RWPE2 (cell line): ENCODE results near the gene MCF2L2.

ENCODE experiments used
- ATAC-seq: fragments of 200-7000 bp; cut with Tn5 transposase; 3 replicates; pipeline ENCODE4 v1.9.1; 2021; ENCODE audit warnings: low read depth
- DNase-seq: peaks from one replicate; pipeline ENCODE4 v3.0.0-alpha.2; 2020; ENCODE audit warnings: low spot score
- H3K27ac ChIP-seq: fragments of 450-650 bp; 2 replicates; pipeline ENCODE4 v1.5.1; 2017; ENCODE audit warnings: mild to moderate bottlenecking; ENCODE audit not compliant: poor library complexity, severe bottlenecking
- H3K27me3 ChIP-seq: fragments of 250-450 bp; sonication (Bioruptor Pico); 2 replicates; pipeline ENCODE4 v1.5.1; 2021; ENCODE audit warnings: mild to moderate bottlenecking, moderate library complexity; ENCODE audit not compliant: insufficient read depth, poor library complexity, severe bottlenecking
- H3K36me3 ChIP-seq: fragments of 250-450 bp; sonication (Bioruptor Pico); 2 replicates; pipeline ENCODE4 v1.5.1; 2020; ENCODE audit warnings: low read depth, mild to moderate bottlenecking, moderate library complexity
- H3K4me1 ChIP-seq: fragments of 250-450 bp; sonication (Bioruptor Pico); 2 replicates; pipeline ENCODE4 v1.5.1; 2021; ENCODE audit warnings: mild to moderate bottlenecking, moderate library complexity; ENCODE audit not compliant: insufficient read depth, poor library complexity, severe bottlenecking
- H3K4me3 ChIP-seq: fragments of 250-450 bp; sonication (Bioruptor Pico); 2 replicates; pipeline ENCODE4 v1.5.1; 2021; ENCODE audit warnings: mild to moderate bottlenecking, moderate library complexity; ENCODE audit not compliant: severe bottlenecking
- H3K9me3 ChIP-seq: fragments of 250-450 bp; sonication (Bioruptor Pico); 2 replicates; pipeline ENCODE4 v1.5.1; 2021; ENCODE audit warnings: mild to moderate bottlenecking, moderate library complexity; ENCODE audit not compliant: severe bottlenecking
- TF ChIP-seq, protein P1 (sequence below): fragments of 450-650 bp; IDR thresholded peaks from one replicate; pipeline ENCODE4 v1.5.1; 2017; ENCODE audit warnings: mild to moderate bottlenecking, moderate library complexity; ENCODE audit not compliant: poor library complexity, severe bottlenecking

MCF2L2 gene

GRCh38 chr3:183229178-183229577 lies 199.2 kb downstream of the MCF2L2 start:
- Histone ChIP-seq H3K4me3 (no peak overlapping the region), H3K36me3 (no peaks in the 10 kb centered on the region), H3K27me3 (no peaks in the 10 kb centered on the region), H3K4me1 (no peaks in the 10 kb centered on the region), H3K27ac (no peak overlapping the region), H3K9me3 (no peaks in the 10 kb centered on the region)
- DNase-seq = no peak
- no peak for ATAC-seq
- TF ChIP-seq, protein P1, sequence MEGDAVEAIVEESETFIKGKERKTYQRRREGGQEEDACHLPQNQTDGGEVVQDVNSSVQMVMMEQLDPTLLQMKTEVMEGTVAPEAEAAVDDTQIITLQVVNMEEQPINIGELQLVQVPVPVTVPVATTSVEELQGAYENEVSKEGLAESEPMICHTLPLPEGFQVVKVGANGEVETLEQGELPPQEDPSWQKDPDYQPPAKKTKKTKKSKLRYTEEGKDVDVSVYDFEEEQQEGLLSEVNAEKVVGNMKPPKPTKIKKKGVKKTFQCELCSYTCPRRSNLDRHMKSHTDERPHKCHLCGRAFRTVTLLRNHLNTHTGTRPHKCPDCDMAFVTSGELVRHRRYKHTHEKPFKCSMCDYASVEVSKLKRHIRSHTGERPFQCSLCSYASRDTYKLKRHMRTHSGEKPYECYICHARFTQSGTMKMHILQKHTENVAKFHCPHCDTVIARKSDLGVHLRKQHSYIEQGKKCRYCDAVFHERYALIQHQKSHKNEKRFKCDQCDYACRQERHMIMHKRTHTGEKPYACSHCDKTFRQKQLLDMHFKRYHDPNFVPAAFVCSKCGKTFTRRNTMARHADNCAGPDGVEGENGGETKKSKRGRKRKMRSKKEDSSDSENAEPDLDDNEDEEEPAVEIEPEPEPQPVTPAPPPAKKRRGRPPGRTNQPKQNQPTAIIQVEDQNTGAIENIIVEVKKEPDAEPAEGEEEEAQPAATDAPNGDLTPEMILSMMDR = no peak

DNA sequence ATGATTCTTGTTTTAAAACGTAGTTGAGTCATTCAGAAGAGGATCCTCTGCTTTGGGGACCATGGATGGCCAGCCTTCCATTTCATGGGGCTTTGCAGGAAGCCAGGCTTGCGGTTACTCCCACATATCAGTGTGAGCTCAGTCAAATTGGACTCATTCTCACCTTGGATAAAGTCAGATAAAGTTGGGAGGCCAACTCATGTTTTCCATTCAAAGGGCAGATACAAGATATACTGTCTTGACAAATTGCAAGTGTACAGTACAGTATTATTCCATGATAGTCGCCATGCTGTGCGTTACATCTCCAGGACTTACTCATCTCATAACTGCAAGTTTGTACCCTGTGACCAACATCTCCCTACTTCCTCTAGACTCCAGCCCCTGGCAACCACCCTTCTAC lies 200.8 kb downstream of the MCF2L2 start:
- TF ChIP-seq, protein P1 = no peak
- no peak for ATAC-seq
- Histone ChIP-seq H3K27me3 (no peaks in the 10 kb centered on the region), H3K4me1 (no peaks in the 10 kb centered on the region), H3K4me3 (no peak overlapping the region), H3K27ac (no peak overlapping the region), H3K9me3 (no peaks in the 10 kb centered on the region), H3K36me3 (no peaks in the 10 kb centered on the region)
- DNase-seq = no peak

GRCh38 chr3:183226333-183226890 lies 202.0 kb downstream of the MCF2L2 start:
- Histone ChIP-seq H3K4me3 (no peak overlapping the region), H3K27ac (no peak overlapping the region)

GRCh38 chr3:183224180-183224970 lies 204.0 kb downstream of the MCF2L2 start:
- Histone ChIP-seq H3K27me3 (no peaks in the 10 kb centered on the region), H3K9me3 (no peaks in the 10 kb centered on the region), H3K36me3 (no peaks in the 10 kb centered on the region), H3K27ac (no peak overlapping the region), H3K4me3 (no peak overlapping the region), H3K4me1 (no peaks in the 10 kb centered on the region)
- DNase-seq = no peak
- no peak for ATAC-seq
- TF ChIP-seq, protein P1 = no peak

More at GRCh38 chr3:183226333-183226890, 202.0 kb downstream of the MCF2L2 start:
- no peak for ATAC-seq
- no peaks in the 10 kb centered on the region for H3K9me3 ChIP-seq
- H3K27me3 ChIP-seq = no peaks in the 10 kb centered on the region
- H3K4me1 ChIP-seq = no peaks in the 10 kb centered on the region
- DNase-seq = no peak
- TF ChIP-seq, protein P1 = no peak
- H3K36me3 ChIP-seq = no peaks in the 10 kb centered on the region

DNA sequence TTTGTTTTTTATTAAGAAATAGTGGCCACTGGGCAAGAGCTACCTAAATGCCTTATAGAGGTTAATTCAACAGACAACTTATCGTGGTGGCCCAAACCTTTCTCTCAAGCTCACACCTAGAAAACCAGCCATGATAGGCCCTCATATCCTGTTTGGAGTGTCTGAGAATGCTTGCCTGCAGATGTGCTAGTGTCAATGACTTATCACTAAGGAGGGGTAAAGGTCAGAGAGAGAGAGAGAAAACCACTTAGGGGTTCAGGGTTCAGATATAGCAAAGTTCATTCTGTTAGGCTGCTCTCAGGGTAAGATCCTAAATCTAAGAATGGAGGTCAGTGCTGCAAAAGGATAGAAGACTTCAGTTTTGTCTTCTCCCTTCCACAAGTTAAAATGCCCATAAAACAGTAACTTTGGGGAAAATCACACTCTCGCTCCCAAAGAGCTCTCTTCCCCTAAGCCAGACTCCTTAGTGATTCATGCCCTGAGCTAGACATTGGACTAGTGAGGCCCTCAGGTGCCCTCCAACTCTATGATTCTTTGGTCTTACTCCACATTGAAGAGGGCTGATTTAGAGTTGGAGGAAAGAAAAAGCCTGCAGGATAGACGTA lies 205.7 kb downstream of the MCF2L2 start:
- Histone ChIP-seq H3K4me3 (no peak overlapping the region), H3K4me1 (no peaks in the 10 kb centered on the region), H3K27ac (no peak overlapping the region), H3K9me3 (no peaks in the 10 kb centered on the region), H3K36me3 (no peaks in the 10 kb centered on the region), H3K27me3 (no peaks in the 10 kb centered on the region)
- no peak for DNase-seq
- no peak for ATAC-seq
- TF ChIP-seq, protein P1 = no peak
